Naive thymus-derived CD4-positive, alpha-beta T cell (primary cell): ENCODE data around the gene MYO10. TPM values are rescaled to one million over a fixed set of nuclear protein-coding genes. Genes with fewer than 3 reads are reported as not detected.

Source experiments
- ATAC-seq: fragments of 150-1000 bp; cut with Tn5 transposase; 2 replicates; pipeline ENCODE4 v1.10.0; 2021; ENCODE audit warnings: mild to moderate bottlenecking, moderate library complexity
- CTCF ChIA-PET: fragments of 350-600 bp; sonication (Branson Sonifier 250); formaldehyde crosslinking; loops from one replicate; lab custom pipeline; 2021; ENCODE audit warnings: antibody characterized with exemption; lab: Charles Lee
- POLR2A ChIA-PET: fragments of 350-600 bp; sonication (Branson Sonifier 250); formaldehyde crosslinking; loops from one replicate; lab custom pipeline; 2021; ENCODE audit warnings: antibody characterized with exemption, inconsistent platforms; lab: Charles Lee
- DNase-seq, 9 donors: peaks; one replicate each; pipeline versions ENCODE4 v3.0.0 to v3.0.0-alpha.2; 2020 to 2022; ENCODE audit warnings: mixed read lengths in 1 of 9
- H3K27ac ChIP-seq: one replicate; pipeline ENCODE4 v1.7.0; 2013; ENCODE audit warnings: mild to moderate bottlenecking, low read depth, low read length, moderate library complexity
- H3K27me3 ChIP-seq, 2 donors: one replicate each; pipeline ENCODE4 v1.7.0; 2013; ENCODE audit warnings: low read length in 2 of 2, mild to moderate bottlenecking in 2 of 2, moderate library complexity in 2 of 2; ENCODE audit not compliant: control insufficient read depth in 2 of 2, insufficient read depth in 2 of 2
- H3K36me3 ChIP-seq, 3 experiments: 1 replicate in 2 of 3; 2 replicates in 1 of 3; pipeline ENCODE4 v1.7.0; 2013; ENCODE audit warnings: low read length in 3 of 3, mild to moderate bottlenecking in 3 of 3, moderate library complexity in 1 of 3; ENCODE audit not compliant: insufficient read depth in 3 of 3, control insufficient read depth in 2 of 3
- H3K4me1 ChIP-seq, 2 donors: one replicate each; pipeline ENCODE4 v1.7.0; 2013; ENCODE audit warnings: low read length in 2 of 2, mild to moderate bottlenecking in 2 of 2, moderate library complexity in 1 of 2; ENCODE audit not compliant: control insufficient read depth in 2 of 2, insufficient read depth in 2 of 2
- H3K4me3 ChIP-seq: 2 replicates; pipeline ENCODE4 v1.7.0; 2013; ENCODE audit warnings: mild to moderate bottlenecking, low read length
- H3K9me3 ChIP-seq, 3 experiments: 1 replicate in 2 of 3; 2 replicates in 1 of 3; pipeline ENCODE4 v1.7.0; 2013; ENCODE audit warnings: low read length in 3 of 3; ENCODE audit not compliant: control insufficient read depth in 2 of 3
- H3K27ac Mint-ChIP-seq, 9 donors: one replicate each; pipeline ENCODE4 v1.8.0; 2020 to 2022; ENCODE audit warnings: mixed read lengths in 9 of 9, mild to moderate bottlenecking in 8 of 9, moderate library complexity in 5 of 9, inconsistent platforms in 2 of 9
- H3K27me3 Mint-ChIP-seq, 5 donors: one replicate each; pipeline ENCODE4 v1.8.0; 2021 to 2022; ENCODE audit warnings: mixed read lengths in 5 of 5, mild to moderate bottlenecking in 1 of 5
- H3K36me3 Mint-ChIP-seq, 5 donors: one replicate each; pipeline ENCODE4 v1.8.0; 2020 to 2022; ENCODE audit warnings: mixed read lengths in 5 of 5, mild to moderate bottlenecking in 3 of 5, inconsistent platforms in 1 of 5
- H3K4me1 Mint-ChIP-seq, 7 donors: one replicate each; pipeline ENCODE4 v1.8.0; 2020 to 2022; ENCODE audit warnings: mixed read lengths in 7 of 7, mild to moderate bottlenecking in 3 of 7, inconsistent platforms in 1 of 7
- H3K4me3 Mint-ChIP-seq, 10 donors: one replicate each; pipeline ENCODE4 v1.8.0; 2020 to 2022; ENCODE audit warnings: mild to moderate bottlenecking in 10 of 10, mixed read lengths in 10 of 10, moderate library complexity in 6 of 10, inconsistent platforms in 2 of 10
- H3K9me3 Mint-ChIP-seq, 11 donors: one replicate each; pipeline ENCODE4 v1.8.0; 2020 to 2022; ENCODE audit warnings: mixed read lengths in 11 of 11, mild to moderate bottlenecking in 4 of 11, inconsistent platforms in 1 of 11, moderate library complexity in 1 of 11
- intact Hi-C, 2 donors: fragments of 100-400 bp; cut with micrococcal nuclease; formaldehyde crosslinking; loops; one replicate each; pipeline ENCODE4 v1.15.1; 2023
- polyA plus RNA-seq, 2 donors: library from polyadenylated mRNA; unstranded; fragments of 300-500 nt; fragmentation: Illumina TruSeq; gene quantifications; one replicate each; pipeline ENCODE4 v1.2.3, GENCODE V29; 2021
- total RNA-seq, 6 experiments: library from RNA in 5 of 6; stranded (reverse) in 5 of 6; gene quantifications; 1 replicate in 5 of 6; 2 replicates in 1 of 6; pipeline ENCODE4 v1.2.3 and lab custom pipeline; 2021 to 2026

The MYO10 gene
- total and polyA plus RNA-seq, 7 experiments from 2014 or later = 0.02 to 1.0 TPM; not detected in 5

DNA sequence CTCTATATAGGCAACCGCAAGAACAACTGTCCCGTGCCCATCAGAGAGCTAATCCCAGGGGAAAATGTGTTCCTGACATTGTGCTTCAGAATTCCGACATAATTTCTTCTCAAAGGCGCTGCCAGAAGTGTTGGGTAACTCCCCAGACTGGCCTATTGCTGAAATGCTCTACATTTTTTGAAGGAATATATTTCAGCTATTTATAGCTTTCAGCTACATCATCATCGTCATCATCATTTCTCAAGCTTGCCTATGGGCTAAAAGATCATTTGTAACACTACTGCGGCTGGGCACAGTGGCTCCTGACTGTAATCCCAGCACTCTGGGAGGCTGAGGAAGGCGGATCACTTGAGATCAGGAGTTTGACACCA is 49.7 kb downstream of the MYO10 start:
- no peaks in the 10 kb centered on the region for H3K9me3 ChIP-seq
- no peaks in the 10 kb centered on the region for H3K36me3 ChIP-seq
- no peak overlapping the region for H3K4me3 Mint-ChIP-seq
- peaks cover 0 to 19% (median 7%) of the 10 kb centered on the region in 5 donors for H3K27me3 Mint-ChIP-seq
- no peaks in the 10 kb centered on the region for H3K4me1 ChIP-seq
- H3K4me1 Mint-ChIP-seq = no peaks in the 10 kb centered on the region
- ATAC-seq (no peak), DNase-seq (no peak)
- intact Hi-C loops = no loop called here
- ChIA-PET CTCF (no interaction called here), POLR2A (no interaction called here)
- H3K9me3 Mint-ChIP-seq = peaks cover 0 to 2% (median 0%) of the 10 kb centered on the region in 11 donors
- no peaks in the 10 kb centered on the region for H3K27me3 ChIP-seq
- H3K4me3 ChIP-seq = no peak overlapping the region
- H3K27ac ChIP-seq = no peak overlapping the region
- H3K27ac Mint-ChIP-seq = no peak overlapping the region
- H3K36me3 Mint-ChIP-seq = no peaks in the 10 kb centered on the region

GRCh38 chr5:16885635-16886365 is 50.3 kb downstream of the MYO10 start:
- Mint-ChIP-seq H3K4me3 (no peak overlapping the region), H3K36me3 (no peaks in the 10 kb centered on the region), H3K27me3 (peaks cover 0 to 19% (median 7%) of the 10 kb centered on the region in 5 donors), H3K4me1 (no peaks in the 10 kb centered on the region), H3K9me3 (peaks cover 0 to 2% (median 0%) of the 10 kb centered on the region in 11 donors), H3K27ac (no peak overlapping the region)
- Histone ChIP-seq H3K9me3 (no peaks in the 10 kb centered on the region), H3K4me1 (no peaks in the 10 kb centered on the region), H3K27me3 (no peaks in the 10 kb centered on the region), H3K36me3 (no peaks in the 10 kb centered on the region), H3K4me3 (no peak overlapping the region), H3K27ac (no peak overlapping the region)
- POLR2A ChIA-PET = no interaction called here
- CTCF ChIA-PET = no interaction called here
- intact Hi-C loops = no loop called here
- DNase-seq (no peak), ATAC-seq (no peak)

DNA sequence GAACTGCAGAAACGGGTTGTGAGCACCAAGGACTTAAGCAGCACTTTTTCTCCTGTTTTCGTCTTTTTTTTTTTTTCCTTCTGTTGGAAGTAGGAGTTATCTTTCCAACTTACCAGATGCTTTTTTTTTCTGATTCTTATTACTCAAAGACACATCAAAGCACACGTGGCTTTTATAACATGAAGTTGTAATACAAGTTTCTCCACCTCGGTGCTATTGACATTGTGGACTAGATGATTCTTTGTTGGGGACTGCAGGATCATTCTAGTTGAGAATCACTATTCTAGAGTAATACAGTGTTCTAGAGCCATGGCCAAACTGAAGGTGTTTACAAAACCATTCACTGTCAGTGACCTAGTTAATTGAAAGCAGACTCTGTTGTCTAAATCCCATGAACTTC is 51.5 kb downstream of the MYO10 start:
- H3K4me3 ChIP-seq = no peak overlapping the region
- H3K36me3 ChIP-seq = no peaks in the 10 kb centered on the region
- Mint-ChIP-seq H3K4me1 (no peaks in the 10 kb centered on the region), H3K27me3 (peaks cover 0 to 19% (median 7%) of the 10 kb centered on the region in 5 donors), H3K27ac (no peak overlapping the region), H3K9me3 (peaks cover 0 to 2% (median 0%) of the 10 kb centered on the region in 11 donors), H3K4me3 (no peak overlapping the region), H3K36me3 (no peaks in the 10 kb centered on the region)
- H3K4me1 ChIP-seq = no peaks in the 10 kb centered on the region
- POLR2A ChIA-PET = no interaction called here
- ATAC-seq (no peak), DNase-seq (no peak)
- H3K27me3 ChIP-seq = no peaks in the 10 kb centered on the region
- intact Hi-C loops = no loop called here
- no peak overlapping the region for H3K27ac ChIP-seq
- CTCF ChIA-PET = no interaction called here
- H3K9me3 ChIP-seq = no peaks in the 10 kb centered on the region

DNA sequence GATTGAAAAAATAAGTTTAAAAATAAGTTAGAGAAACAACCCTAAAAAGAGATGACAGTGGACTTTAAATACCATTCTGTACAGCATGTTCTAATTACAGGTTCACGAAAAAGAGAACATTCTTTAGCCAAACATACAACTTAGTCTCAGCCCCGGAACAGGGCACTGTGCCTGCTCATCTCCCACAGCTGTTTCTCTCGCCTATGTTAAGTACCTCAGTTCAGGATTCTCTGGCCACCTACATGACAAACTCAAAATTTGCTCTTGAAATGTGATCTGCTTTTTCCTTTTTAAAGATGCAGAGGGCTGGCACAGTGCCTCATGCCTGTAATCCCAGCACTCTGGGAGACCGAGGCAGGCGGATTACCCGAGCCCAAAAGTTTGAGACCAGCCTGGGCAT is 52.3 kb downstream of the MYO10 start:
- intact Hi-C loops = no loop called here
- ATAC-seq (no peak), DNase-seq (no peak)
- Histone ChIP-seq H3K4me1 (no peaks in the 10 kb centered on the region), H3K27me3 (no peaks in the 10 kb centered on the region), H3K4me3 (no peak overlapping the region), H3K9me3 (no peaks in the 10 kb centered on the region), H3K36me3 (no peaks in the 10 kb centered on the region), H3K27ac (no peak overlapping the region)
- CTCF ChIA-PET = no interaction called here
- POLR2A ChIA-PET = no interaction called here
- H3K27ac Mint-ChIP-seq = no peak overlapping the region
- peaks cover 0 to 19% (median 7%) of the 10 kb centered on the region in 5 donors for H3K27me3 Mint-ChIP-seq
- peaks cover 0 to 2% (median 0%) of the 10 kb centered on the region in 11 donors for H3K9me3 Mint-ChIP-seq
- no peaks in the 10 kb centered on the region for H3K4me1 Mint-ChIP-seq
- no peaks in the 10 kb centered on the region for H3K36me3 Mint-ChIP-seq
- H3K4me3 Mint-ChIP-seq = no peak overlapping the region

GRCh38 chr5:16883176-16883575 is 52.9 kb downstream of the MYO10 start:
- H3K9me3 Mint-ChIP-seq = peaks cover 0 to 2% (median 0%) of the 10 kb centered on the region in 11 donors
- no peak for ATAC-seq
- Histone ChIP-seq H3K27ac (no peak overlapping the region), H3K9me3 (no peaks in the 10 kb centered on the region), H3K36me3 (no peaks in the 10 kb centered on the region), H3K4me3 (no peak overlapping the region), H3K27me3 (no peaks in the 10 kb centered on the region), H3K4me1 (no peaks in the 10 kb centered on the region)
- no peaks in the 10 kb centered on the region for H3K36me3 Mint-ChIP-seq
- H3K27ac Mint-ChIP-seq = no peak overlapping the region
- intact Hi-C loops = no loop called here
- peaks cover 0 to 19% (median 7%) of the 10 kb centered on the region in 5 donors for H3K27me3 Mint-ChIP-seq
- ChIA-PET CTCF (no interaction called here), POLR2A (no interaction called here)
- no peak for DNase-seq
- no peaks in the 10 kb centered on the region for H3K4me1 Mint-ChIP-seq
- no peak overlapping the region for H3K4me3 Mint-ChIP-seq

- Histone ChIP-seq H3K9me3 (no peaks in the 10 kb centered on the region), H3K4me3 (no peak overlapping the region), H3K36me3 (no peaks in the 10 kb centered on the region), H3K27ac (no peak overlapping the region), H3K27me3 (no peaks in the 10 kb centered on the region), H3K4me1 (no peaks in the 10 kb centered on the region)
- ATAC-seq (no peak), DNase-seq (no peak)
- CTCF ChIA-PET = no interaction called here
- H3K27ac Mint-ChIP-seq = no peak overlapping the region
- no peaks in the 10 kb centered on the region for H3K36me3 Mint-ChIP-seq
- POLR2A ChIA-PET = no interaction called here
- H3K4me1 Mint-ChIP-seq = no peaks in the 10 kb centered on the region
- H3K9me3 Mint-ChIP-seq = no peaks in the 10 kb centered on the region
- peaks cover 0 to 10% (median 5%) of the 10 kb centered on the region in 5 donors for H3K27me3 Mint-ChIP-seq
- no peak overlapping the region for H3K4me3 Mint-ChIP-seq
- intact Hi-C loops = no loop called here
Observed at GRCh38 chr5:16881251-16881650, 54.8 kb downstream of the MYO10 start.

- Histone ChIP-seq H3K4me1 (no peaks in the 10 kb centered on the region), H3K27ac (no peak overlapping the region), H3K36me3 (no peaks in the 10 kb centered on the region), H3K4me3 (no peak overlapping the region), H3K9me3 (no peaks in the 10 kb centered on the region), H3K27me3 (no peaks in the 10 kb centered on the region)
- no peak for ATAC-seq
- intact Hi-C loops = no loop called here
- ChIA-PET POLR2A (no interaction called here), CTCF (no interaction called here)
- Mint-ChIP-seq H3K27ac (no peak overlapping the region), H3K4me1 (no peaks in the 10 kb centered on the region), H3K36me3 (no peaks in the 10 kb centered on the region), H3K27me3 (peaks cover 0 to 4% (median 0%) of the 10 kb centered on the region in 5 donors), H3K4me3 (no peak overlapping the region), H3K9me3 (no peaks in the 10 kb centered on the region)
- no peak for DNase-seq
Observed at GRCh38 chr5:16880547-16880946, 55.5 kb downstream of the MYO10 start.
